ENCODE results near the gene ECE1. TPM values are rescaled to one million over a fixed set of nuclear protein-coding genes. Genes with fewer than 3 reads are reported as not detected.
A peak's percentile ranks its signal among the peaks of the same experiment; 100 is the strongest.

ECE1 gene
- total and polyA plus RNA-seq, 2 of the 4 experiments (the other 2 are of a cell fraction) = 61.8 to 124 TPM

DNA sequence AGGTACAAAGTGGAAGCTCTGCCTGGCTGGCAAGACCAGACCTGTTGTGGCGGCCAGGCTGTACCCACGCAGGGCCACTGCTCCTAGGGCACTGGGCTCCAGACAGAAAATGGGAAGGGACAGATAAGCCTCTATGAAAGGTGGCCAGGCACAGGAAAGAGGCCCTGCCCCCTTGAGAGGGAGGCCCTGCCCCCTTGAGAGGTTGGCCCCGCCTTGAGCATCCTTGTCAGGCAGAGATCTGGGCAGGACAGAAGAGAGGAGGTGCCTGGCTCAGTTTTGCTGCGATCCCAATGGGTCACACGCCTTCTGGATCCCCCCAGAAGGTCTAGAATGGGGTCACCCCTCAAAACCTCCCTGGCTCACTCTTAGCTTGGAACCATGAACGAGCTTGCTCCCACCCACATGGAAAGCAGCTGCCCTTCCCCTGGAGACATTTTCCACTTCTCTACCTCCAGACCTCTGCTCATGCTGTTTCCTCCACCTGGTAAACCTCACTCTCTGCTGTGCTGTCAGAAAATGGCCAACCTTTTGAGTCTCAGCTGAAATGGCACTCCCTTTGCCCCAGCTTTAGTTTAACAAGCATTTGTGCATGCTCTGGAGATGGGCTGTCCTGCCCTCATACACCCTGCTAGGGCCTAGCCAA is 17.5 kb upstream of the ECE1 start:
- no peak for ATAC-seq (ENCODE audit: low read depth)
- Histone ChIP-seq H3K9me3 (ENCODE audit: control insufficient read depth, insufficient read depth, low read length) (no peaks in the 10 kb centered on the region), H3K27me3 (ENCODE audit: control insufficient read depth, insufficient read depth, low read length) (no peaks in the 10 kb centered on the region), H3K9me1 (ENCODE audit: insufficient read depth, low read length) (peaks cover 26% of the 10 kb centered on the region), H4K5ac (ENCODE audit: low read depth, low read length) (no peak overlapping the region), H4K91ac (ENCODE audit: insufficient read depth, low read depth, low read length) (no peak overlapping the region), H3K14ac (replicated peaks; ENCODE audit: low read depth, low read length) (no peak overlapping the region), H2BK120ac (ENCODE audit: low read depth, low read length) (peak overlapping the region; percentile 9; the same call in 1 of the 2 replicates), H3K4me2 (ENCODE audit: low read depth, low read length) (no peak overlapping the region), H4K20me1 (ENCODE audit: insufficient read depth, low read length) (peaks cover 28% of the 10 kb centered on the region), H2BK20ac (ENCODE audit: low read depth, low read length) (no peak overlapping the region), H3K36me3 (ENCODE audit: control insufficient read depth, insufficient read depth, low read length) (peaks cover 4% of the 10 kb centered on the region), H3K79me1 (ENCODE audit: low read depth in 1 of 2, low read length in 2 of 2) (peaks cover 44 to 85% of the 10 kb centered on the region in 2 experiments), H2AK5ac (ENCODE audit: low read depth, low read length) (peak overlapping the region; percentile 56), H3K27ac (ENCODE audit: insufficient read depth, low read length) (no peak overlapping the region), H3K4me3 (ENCODE audit: insufficient read depth, low read depth, low read length) (no peak overlapping the region), H3K4me1 (ENCODE audit: control insufficient read depth, insufficient read depth, low read length) (peaks cover 55% of the 10 kb centered on the region), H2BK5ac (ENCODE audit: low read depth, low read length, poor library complexity, severe bottlenecking) (no peak overlapping the region), H3K18ac (ENCODE audit: low read depth, low read length) (no peak overlapping the region), H2AK9ac (replicated peaks; ENCODE audit: low read depth, low read length, poor library complexity) (peak overlapping the region; percentile 67), H4K8ac (ENCODE audit: low read depth in 2 of 2, low read length in 2 of 2) (peak overlapping the region in 1 of 2 experiments; percentile 13; a peak in 1 of 4 replicates), H3K9ac (ENCODE audit: low read depth, low read length) (no peak overlapping the region), H2AFZ (replicated peaks; ENCODE audit: low read length, poor library complexity) (peak overlapping the region; percentile 10), H3K56ac (ENCODE audit: extremely low read depth, insufficient read depth, low read length) (no peak overlapping the region), H3K4ac (ENCODE audit: low read depth, low read length) (no peak overlapping the region), H3K23ac (ENCODE audit: low read depth, low read length) (no peak overlapping the region), H2BK15ac (ENCODE audit: low read depth, low read length) (no peak overlapping the region)
- dilution Hi-C loops (cut with HindIII; ENCODE audit: low sequenced_read_pairs, unreplicated experiment) = no loop called here
- ChIA-PET CTCF (interaction anchor here (1.3 kb wide), 1 partner anchor 38 kb away, joined by 4 read pairs; no protein-coding TSS in a partner anchor), POLR2A (ENCODE audit: unreplicated experiment) (no interaction called here)
- intact Hi-C loops (cut with micrococcal nuclease) = no loop called here
- no peak for DNase-seq
- TF ChIP-seq MAFK (IDR thresholded peaks at IDR 0.05; ENCODE audit: low read depth, low read length) (no peak), MAZ (IDR thresholded peaks at IDR 0.05; ENCODE audit: borderline replicate concordance, low read depth, low read length) (no peak), CEBPB (IDR thresholded peaks at IDR 0.05; ENCODE audit: low read depth, low read length) (no peak), MXI1 (IDR thresholded peaks at IDR 0.05; ENCODE audit: borderline replicate concordance, low read depth, low read length) (no peak)
- WGBS, 2 experiments (ENCODE audit: extremely low coverage in 2 of 2, insufficient read length in 1 of 2) = 79% methylated on average over 3 of the region's 6 CpGs; no CpG with 5 or more reads in 1 of the 2 experiments
- in situ Hi-C loops (cut with MboI; ENCODE audit: low sequenced_read_pairs) = no loop called here
- BruUV-seq (replicated peaks) = no TSS peak

Data from IMR-90 (cell line).